Body of pancreas (tissue), 4 donors: ENCODE measurements around the gene OSBPL5.

Source experiments
- CTCF ChIP-seq, 7 experiments: fragments of 450-650 bp in 4 of 7; fragments of 200-600 bp in 3 of 7; sonication (generic) in 3 of 7; IDR thresholded peaks; one replicate each; pipeline ENCODE4 v1.5.1; 2016 to 2019; ENCODE audit warnings: antibody characterized with exemption in 7 of 7
- POLR2A ChIP-seq, 3 donors: fragments of 450-650 bp; IDR thresholded peaks; one replicate each; pipeline ENCODE4 v1.6.1; 2016; ENCODE audit warnings: antibody characterized with exemption in 3 of 3, mild to moderate bottlenecking in 2 of 3

DNA sequence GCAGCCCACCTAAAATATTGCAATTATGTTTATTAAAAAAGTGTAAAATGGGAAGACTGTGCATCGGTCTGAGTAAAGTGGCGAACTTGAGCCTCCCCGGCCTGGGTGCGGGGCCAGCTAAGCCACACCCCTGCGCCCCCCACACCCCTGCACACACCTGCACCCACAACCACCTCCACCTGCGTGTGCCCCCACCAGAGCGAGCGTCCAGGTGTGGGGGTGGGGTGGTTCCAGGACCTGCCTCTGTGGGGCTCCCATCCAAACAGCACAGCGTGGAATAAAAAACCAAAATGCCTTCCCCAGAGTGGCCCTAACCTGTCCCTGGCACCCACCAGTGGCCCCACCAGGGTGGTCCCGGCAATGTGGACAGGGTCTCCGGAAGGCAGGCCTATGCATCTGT is 77.7 kb downstream of the OSBPL5 start:
- no peak for TF ChIP-seq CTCF (IDR thresholded peaks at IDR 0.05)
- TF ChIP-seq POLR2A (IDR thresholded peaks at IDR 0.05) = no peak
